ENCODE data around the gene OR13C8.
"Not testable (repeated sequence)": the region's sequence is repeated elsewhere in the genome, so short reads cannot be mapped to it uniquely, and the experiment has no call there.

GRCh38 chr9:104598749-104599148 is 29.8 kb downstream of the OR13C8 start:
- TF ChIP-seq CTCF (IDR thresholded peaks at IDR 0.05; ENCODE audit: extremely low read depth in 1 of 2, insufficient read depth in 1 of 2, low read depth in 1 of 2, low read length in 2 of 2); POLR2A (IDR thresholded peaks at IDR 0.05; ENCODE audit: low read depth, low read length); EZH2 (IDR thresholded peaks at IDR 0.05; ENCODE audit: borderline replicate concordance, low read depth, low read length, severe bottlenecking); POLR2AphosphoS5 (IDR thresholded peaks at IDR 0.05; ENCODE audit: insufficient read depth, low read depth, low read length); MYC (IDR thresholded peaks at IDR 0.05; ENCODE audit: low read depth, low read length): not testable (repeated sequence)

Data from endothelial cell of umbilical vein (primary cell).